Hepatocyte (in vitro differentiated cells): ENCODE data around the gene PHLDB1. TPM values are rescaled to one million over a fixed set of nuclear protein-coding genes. Genes with fewer than 3 reads are reported as not detected.

Source experiments
- DNase-seq: peaks from one replicate; pipeline ENCODE4 v3.0.0-alpha.2; 2016; ENCODE audit warnings: low spot score
- H2AFZ ChIP-seq: fragments of 200-600 bp; sonication (generic); 2 replicates; pipeline ENCODE4 v1.6.0; 2016; ENCODE audit warnings: antibody characterized with exemption, mild to moderate bottlenecking
- H3K27ac ChIP-seq: fragments of 200-600 bp; sonication (generic); 2 replicates; pipeline ENCODE4 v1.5.1; 2016; ENCODE audit warnings: mild to moderate bottlenecking
- H3K27me3 ChIP-seq: fragments of 200-600 bp; sonication (generic); 2 replicates; pipeline ENCODE4 v1.6.1; 2016
- H3K36me3 ChIP-seq: fragments of 200-600 bp; sonication (generic); replicated peaks from 2 replicates; pipeline ENCODE4 v1.5.1; 2016; ENCODE audit warnings: low read depth; ENCODE audit not compliant: insufficient read depth
- H3K4me1 ChIP-seq: fragments of 200-600 bp; sonication (generic); 2 replicates; pipeline ENCODE4 v1.5.1; 2016; ENCODE audit warnings: mild to moderate bottlenecking, moderate library complexity; ENCODE audit not compliant: insufficient read depth
- H3K4me2 ChIP-seq: fragments of 200-600 bp; sonication (generic); 2 replicates; pipeline ENCODE4 v1.6.0; 2016
- H3K4me3 ChIP-seq: fragments of 200-600 bp; sonication (generic); 2 replicates; pipeline ENCODE4 v1.5.1; 2016; ENCODE audit warnings: mild to moderate bottlenecking
- H3K79me2 ChIP-seq: fragments of 200-600 bp; sonication (generic); 2 replicates; pipeline ENCODE4 v1.6.0; 2017; ENCODE audit warnings: mild to moderate bottlenecking
- H3K9me2 ChIP-seq: fragments of 200-600 bp; sonication (generic); replicated peaks from 2 replicates; pipeline ENCODE4 v1.6.0; 2017; ENCODE audit warnings: mild to moderate bottlenecking; ENCODE audit not compliant: insufficient read depth
- H3K9me3 ChIP-seq: fragments of 200-600 bp; sonication (generic); 2 replicates; pipeline ENCODE4 v1.5.1; 2016; ENCODE audit warnings: low read depth, mild to moderate bottlenecking
- H4K20me1 ChIP-seq: fragments of 200-600 bp; sonication (generic); 2 replicates; pipeline ENCODE4 v1.6.0; 2016; ENCODE audit warnings: mild to moderate bottlenecking; ENCODE audit not compliant: insufficient read depth, poor library complexity, severe bottlenecking
- EZH2 ChIP-seq: fragments of 200-600 bp; sonication (generic); IDR thresholded peaks from 2 replicates; pipeline ENCODE4 v1.6.1; 2016; ENCODE audit warnings: antibody characterized with exemption, mild to moderate bottlenecking, borderline replicate concordance
- EZH2phosphoT487 ChIP-seq: fragments of 200-600 bp; sonication (generic); IDR thresholded peaks from one replicate; pipeline ENCODE4 v1.6.1; 2018; ENCODE audit warnings: antibody characterized with exemption, mild to moderate bottlenecking, low read depth, moderate library complexity; ENCODE audit not compliant: unreplicated experiment, severe bottlenecking
- WGBS: methylation state at CpG from one replicate; pipeline ENCODE4 v1.1.6; 2016; ENCODE audit warnings: low lambda C conversion rate; ENCODE audit errors: missing lambda C conversion rate; 5-methylcytosine and 5-hydroxymethylcytosine counted together
- polyA plus RNA-seq: library from polyadenylated mRNA; unstranded; fragments of >200 nt; fragmentation: Nextera tagmentation; extraction: Ambion mirVana; gene quantifications from 2 replicates; pipeline ENCODE4 v1.2.1, GENCODE V29; 2016
- total RNA-seq: library from RNA; depleted of rRNA; stranded (reverse); fragments of >200 nt; gene quantifications from 2 replicates; pipeline ENCODE4 v1.2.3, GENCODE V29; 2014
- TF ChIP-seq, protein P1 (sequence below): fragments of 200-600 bp; sonication (generic); IDR thresholded peaks from 2 replicates; pipeline ENCODE4 v1.5.1; 2016; ENCODE audit warnings: antibody characterized with exemption, mild to moderate bottlenecking; ENCODE audit not compliant: poor library complexity

Gene PHLDB1
- total and polyA plus RNA-seq, 2 experiments from 2014 or later: 51.8 to 71.1 TPM

DNA sequence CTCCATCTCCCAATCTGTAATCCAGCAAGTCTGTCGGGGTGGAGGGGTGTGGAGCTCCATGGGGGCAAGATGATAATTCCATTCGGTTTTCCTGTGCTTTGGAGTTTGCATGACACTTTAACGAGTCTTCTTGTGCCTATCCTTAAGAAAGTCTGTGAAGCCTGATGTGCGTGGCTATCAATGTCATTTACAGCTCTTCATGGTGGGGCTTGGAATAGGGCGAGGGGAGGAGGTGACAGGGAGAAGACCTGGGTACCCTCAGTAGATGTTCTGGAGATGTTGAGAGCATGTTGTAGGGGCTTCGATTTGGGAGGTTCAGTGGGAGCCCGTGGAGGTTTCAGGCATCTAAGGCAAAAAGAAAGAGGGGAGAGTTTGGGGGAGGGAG, 579 bp upstream of the PHLDB1 start:
- WGBS: 74% methylated on average over 7 of the region's 7 CpGs
- Histone ChIP-seq H3K79me2 (peaks cover 3% of the 10 kb centered on the region), H2AFZ (no peak overlapping the region), H4K20me1 (no peaks in the 10 kb centered on the region), H3K9me2 (no peaks in the 10 kb centered on the region), H3K27me3 (peaks cover 23% of the 10 kb centered on the region), H3K4me1 (peaks cover 68% of the 10 kb centered on the region), H3K4me3 (no peak overlapping the region), H3K4me2 (peak overlapping the region; percentile 99), H3K27ac (peak overlapping the region; percentile 76), H3K36me3 (no peaks in the 10 kb centered on the region), H3K9me3 (no peaks in the 10 kb centered on the region)
- no peak for TF ChIP-seq EZH2
- no peak for TF ChIP-seq EZH2phosphoT487
- TF ChIP-seq, protein P1, sequence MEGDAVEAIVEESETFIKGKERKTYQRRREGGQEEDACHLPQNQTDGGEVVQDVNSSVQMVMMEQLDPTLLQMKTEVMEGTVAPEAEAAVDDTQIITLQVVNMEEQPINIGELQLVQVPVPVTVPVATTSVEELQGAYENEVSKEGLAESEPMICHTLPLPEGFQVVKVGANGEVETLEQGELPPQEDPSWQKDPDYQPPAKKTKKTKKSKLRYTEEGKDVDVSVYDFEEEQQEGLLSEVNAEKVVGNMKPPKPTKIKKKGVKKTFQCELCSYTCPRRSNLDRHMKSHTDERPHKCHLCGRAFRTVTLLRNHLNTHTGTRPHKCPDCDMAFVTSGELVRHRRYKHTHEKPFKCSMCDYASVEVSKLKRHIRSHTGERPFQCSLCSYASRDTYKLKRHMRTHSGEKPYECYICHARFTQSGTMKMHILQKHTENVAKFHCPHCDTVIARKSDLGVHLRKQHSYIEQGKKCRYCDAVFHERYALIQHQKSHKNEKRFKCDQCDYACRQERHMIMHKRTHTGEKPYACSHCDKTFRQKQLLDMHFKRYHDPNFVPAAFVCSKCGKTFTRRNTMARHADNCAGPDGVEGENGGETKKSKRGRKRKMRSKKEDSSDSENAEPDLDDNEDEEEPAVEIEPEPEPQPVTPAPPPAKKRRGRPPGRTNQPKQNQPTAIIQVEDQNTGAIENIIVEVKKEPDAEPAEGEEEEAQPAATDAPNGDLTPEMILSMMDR: no peak
- DNase-seq: no peak

DNA sequence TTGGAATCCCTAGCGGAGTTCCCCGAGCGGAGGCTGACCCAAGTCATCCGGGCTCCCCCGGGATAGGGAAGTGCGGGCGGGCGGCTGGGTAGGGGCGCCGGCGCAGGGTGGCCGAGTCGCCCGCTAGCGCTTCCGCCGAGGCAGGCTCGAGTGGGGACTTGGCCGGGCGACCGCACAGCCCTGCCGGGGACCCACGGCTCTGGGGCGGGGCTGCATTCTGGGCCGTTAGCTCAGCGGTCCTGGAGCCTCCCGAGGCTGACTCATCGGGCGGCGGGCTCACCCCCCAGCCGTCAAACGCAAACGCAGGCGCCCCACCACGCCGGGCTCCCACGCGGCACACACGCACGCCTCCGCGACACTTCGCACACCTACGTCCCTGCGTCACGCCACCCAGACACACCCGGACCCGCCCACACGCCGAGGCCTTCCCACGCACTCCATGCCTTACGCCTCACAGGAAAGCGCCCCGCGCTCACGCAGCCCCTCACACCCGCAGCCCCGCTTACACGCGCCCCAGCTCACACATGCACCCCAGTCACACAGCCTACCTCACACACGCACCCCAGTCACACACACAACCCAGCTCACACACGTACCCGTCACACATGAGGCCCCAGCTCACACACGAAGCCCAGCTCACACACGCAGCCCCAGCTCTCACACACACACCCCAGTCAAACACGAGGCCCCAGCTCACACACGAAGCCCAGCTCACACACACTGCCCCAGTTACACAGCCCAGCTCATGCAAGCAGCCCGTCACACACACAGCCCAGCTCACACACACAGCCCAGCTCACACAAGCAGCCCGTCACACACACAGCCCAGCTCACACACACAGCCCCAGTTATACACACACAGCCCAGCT, 1.2 kb downstream of the PHLDB1 start:
- H3K36me3 ChIP-seq: no peaks in the 10 kb centered on the region
- peak overlapping the region; percentile 84 for H3K4me3 ChIP-seq
- peak overlapping the region; percentile 60 for H2AFZ ChIP-seq
- no peaks in the 10 kb centered on the region for H3K9me2 ChIP-seq
- no peaks in the 10 kb centered on the region for H4K20me1 ChIP-seq
- H3K4me1 ChIP-seq: peaks cover 77% of the 10 kb centered on the region
- H3K9me3 ChIP-seq: no peaks in the 10 kb centered on the region
- H3K27me3 ChIP-seq: peaks cover 23% of the 10 kb centered on the region
- peaks cover 3% of the 10 kb centered on the region for H3K79me2 ChIP-seq
- peak; percentile 81 for DNase-seq
- peak overlapping the region; percentile 86 for H3K27ac ChIP-seq
- WGBS: 21% methylated on average over 34 of the region's 69 CpGs
- H3K4me2 ChIP-seq: peak overlapping the region; percentile 99
- no peak for TF ChIP-seq EZH2
- TF ChIP-seq, protein P1: no peak

DNA sequence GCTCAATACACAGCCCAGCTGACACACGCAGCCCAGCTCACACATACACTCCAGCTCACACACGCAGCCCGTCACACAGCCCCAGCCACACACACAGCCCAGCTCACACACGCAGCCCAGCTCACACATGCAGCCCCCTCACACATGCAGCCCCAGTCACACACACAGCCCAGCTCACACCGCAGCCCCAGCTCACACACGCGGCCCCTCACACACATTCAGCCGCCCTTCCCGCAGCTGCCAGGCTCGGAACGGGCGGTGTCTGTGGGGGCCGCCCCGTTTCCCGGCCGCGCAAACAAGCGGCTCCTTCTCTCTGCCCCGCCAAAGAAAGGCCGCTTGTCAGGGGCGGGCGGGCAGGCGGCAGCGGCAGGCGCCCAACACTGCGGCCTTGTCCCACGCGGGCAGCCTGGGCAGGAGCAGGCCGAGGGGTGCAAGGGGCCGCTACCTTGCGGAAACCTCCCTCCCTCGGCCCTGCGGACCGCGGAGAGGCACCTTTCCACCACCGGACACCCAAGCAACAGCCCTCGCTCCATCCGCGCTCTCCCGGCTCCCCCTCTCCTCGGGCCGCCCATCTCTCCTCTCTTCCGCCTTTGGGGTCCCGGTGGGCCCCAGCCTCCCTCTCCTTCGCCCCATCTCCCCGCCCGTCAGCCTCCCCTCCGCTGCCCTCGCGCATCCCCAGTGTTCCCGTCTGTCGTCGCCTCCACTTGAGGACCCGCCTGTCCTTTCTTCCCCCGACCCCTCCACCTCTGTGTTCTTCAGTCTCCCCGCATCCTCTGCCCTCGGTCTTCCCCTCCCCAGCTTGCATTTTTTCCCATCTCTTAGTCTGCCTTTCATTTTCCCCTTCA, 2.2 kb downstream of the PHLDB1 start:
- H3K9me3 ChIP-seq: no peaks in the 10 kb centered on the region
- peak overlapping the region; percentile 25 for H2AFZ ChIP-seq
- no peak overlapping the region for H3K4me3 ChIP-seq
- H3K27ac ChIP-seq: no peak overlapping the region
- peak overlapping the region; percentile 99 for H3K4me2 ChIP-seq
- H3K4me1 ChIP-seq: peaks cover 68% of the 10 kb centered on the region
- H3K9me2 ChIP-seq: no peaks in the 10 kb centered on the region
- H3K27me3 ChIP-seq: peaks cover 23% of the 10 kb centered on the region
- WGBS: 24% methylated on average over 37 of the region's 57 CpGs
- H3K36me3 ChIP-seq: no peaks in the 10 kb centered on the region
- peak; percentile 66 for TF ChIP-seq EZH2
- no peak for TF ChIP-seq EZH2phosphoT487
- DNase-seq: no peak
- peaks cover 3% of the 10 kb centered on the region for H3K79me2 ChIP-seq
- H4K20me1 ChIP-seq: no peaks in the 10 kb centered on the region

DNA sequence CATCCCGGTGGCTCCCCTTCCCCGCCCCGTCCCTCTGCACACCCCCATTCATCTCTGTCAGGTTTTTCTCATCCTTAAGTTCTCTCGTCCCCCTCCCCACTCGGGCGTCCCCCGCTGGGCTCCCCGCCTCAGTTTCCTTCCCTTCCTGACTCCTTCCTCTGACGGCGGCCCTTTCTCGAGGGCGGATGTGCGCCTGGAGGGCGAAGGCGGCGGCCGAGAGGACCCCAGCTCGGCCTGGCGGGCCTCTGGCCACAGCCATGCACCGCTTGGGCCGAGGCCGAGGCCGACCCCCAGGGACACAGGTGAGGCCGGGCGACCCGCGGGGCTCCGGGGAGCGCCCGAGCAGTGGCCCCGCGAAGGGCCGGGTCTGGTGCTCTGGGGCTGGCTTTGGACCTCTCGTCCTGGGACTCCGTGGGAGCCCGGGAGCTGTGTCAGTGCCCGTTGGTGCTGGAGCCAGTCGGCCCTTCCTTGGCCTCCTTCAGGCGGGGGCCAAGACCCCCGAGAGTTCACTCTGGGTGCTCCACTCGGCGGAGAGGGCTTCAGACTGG, 2.9 kb downstream of the PHLDB1 start:
- H3K36me3 ChIP-seq: no peaks in the 10 kb centered on the region
- H3K79me2 ChIP-seq: peaks cover 3% of the 10 kb centered on the region
- H3K9me3 ChIP-seq: no peaks in the 10 kb centered on the region
- H3K4me3 ChIP-seq: no peak overlapping the region
- H2AFZ ChIP-seq: peak overlapping the region; percentile 25
- peaks cover 66% of the 10 kb centered on the region for H3K4me1 ChIP-seq
- WGBS: 28% methylated on average over 30 of the region's 42 CpGs
- peaks cover 23% of the 10 kb centered on the region for H3K27me3 ChIP-seq
- peak overlapping the region; percentile 99 for H3K4me2 ChIP-seq
- H4K20me1 ChIP-seq: no peaks in the 10 kb centered on the region
- no peak for TF ChIP-seq EZH2phosphoT487
- TF ChIP-seq, protein P1: no peak
- peak; percentile 64 for TF ChIP-seq EZH2
- no peak overlapping the region for H3K27ac ChIP-seq
- DNase-seq: no peak
- no peaks in the 10 kb centered on the region for H3K9me2 ChIP-seq
